Naive thymus-derived CD4-positive, alpha-beta T cell (primary cell): Measurements from ENCODE around the gene NPPA. TPM values are rescaled to one million over a fixed set of nuclear protein-coding genes. Genes with fewer than 3 reads are reported as not detected.

Experiments used
- ATAC-seq: fragments of 150-1000 bp; cut with Tn5 transposase; 2 replicates; pipeline ENCODE4 v1.10.0; 2021; ENCODE audit warnings: mild to moderate bottlenecking, moderate library complexity
- CTCF ChIA-PET: fragments of 350-600 bp; sonication (Branson Sonifier 250); formaldehyde crosslinking; loops from one replicate; lab custom pipeline; 2021; ENCODE audit warnings: antibody characterized with exemption; lab: Charles Lee
- POLR2A ChIA-PET: fragments of 350-600 bp; sonication (Branson Sonifier 250); formaldehyde crosslinking; loops from one replicate; lab custom pipeline; 2021; ENCODE audit warnings: antibody characterized with exemption, inconsistent platforms; lab: Charles Lee
- DNase-seq, 9 donors: peaks; one replicate each; pipeline versions ENCODE4 v3.0.0 to v3.0.0-alpha.2; 2020 to 2022; ENCODE audit warnings: mixed read lengths in 1 of 9
- H3K27ac ChIP-seq: one replicate; pipeline ENCODE4 v1.7.0; 2013; ENCODE audit warnings: mild to moderate bottlenecking, low read depth, low read length, moderate library complexity
- H3K27me3 ChIP-seq, 2 donors: one replicate each; pipeline ENCODE4 v1.7.0; 2013; ENCODE audit warnings: low read length in 2 of 2, mild to moderate bottlenecking in 2 of 2, moderate library complexity in 2 of 2; ENCODE audit not compliant: control insufficient read depth in 2 of 2, insufficient read depth in 2 of 2
- H3K36me3 ChIP-seq, 3 experiments: 1 replicate in 2 of 3; 2 replicates in 1 of 3; pipeline ENCODE4 v1.7.0; 2013; ENCODE audit warnings: low read length in 3 of 3, mild to moderate bottlenecking in 3 of 3, moderate library complexity in 1 of 3; ENCODE audit not compliant: insufficient read depth in 3 of 3, control insufficient read depth in 2 of 3
- H3K4me1 ChIP-seq, 2 donors: one replicate each; pipeline ENCODE4 v1.7.0; 2013; ENCODE audit warnings: low read length in 2 of 2, mild to moderate bottlenecking in 2 of 2, moderate library complexity in 1 of 2; ENCODE audit not compliant: control insufficient read depth in 2 of 2, insufficient read depth in 2 of 2
- H3K4me3 ChIP-seq: 2 replicates; pipeline ENCODE4 v1.7.0; 2013; ENCODE audit warnings: mild to moderate bottlenecking, low read length
- H3K9me3 ChIP-seq, 3 experiments: 1 replicate in 2 of 3; 2 replicates in 1 of 3; pipeline ENCODE4 v1.7.0; 2013; ENCODE audit warnings: low read length in 3 of 3; ENCODE audit not compliant: control insufficient read depth in 2 of 3
- H3K27ac Mint-ChIP-seq, 9 donors: one replicate each; pipeline ENCODE4 v1.8.0; 2020 to 2022; ENCODE audit warnings: mixed read lengths in 9 of 9, mild to moderate bottlenecking in 8 of 9, moderate library complexity in 5 of 9, inconsistent platforms in 2 of 9
- H3K27me3 Mint-ChIP-seq, 5 donors: one replicate each; pipeline ENCODE4 v1.8.0; 2021 to 2022; ENCODE audit warnings: mixed read lengths in 5 of 5, mild to moderate bottlenecking in 1 of 5
- H3K36me3 Mint-ChIP-seq, 5 donors: one replicate each; pipeline ENCODE4 v1.8.0; 2020 to 2022; ENCODE audit warnings: mixed read lengths in 5 of 5, mild to moderate bottlenecking in 3 of 5, inconsistent platforms in 1 of 5
- H3K4me1 Mint-ChIP-seq, 7 donors: one replicate each; pipeline ENCODE4 v1.8.0; 2020 to 2022; ENCODE audit warnings: mixed read lengths in 7 of 7, mild to moderate bottlenecking in 3 of 7, inconsistent platforms in 1 of 7
- H3K4me3 Mint-ChIP-seq, 10 donors: one replicate each; pipeline ENCODE4 v1.8.0; 2020 to 2022; ENCODE audit warnings: mild to moderate bottlenecking in 10 of 10, mixed read lengths in 10 of 10, moderate library complexity in 6 of 10, inconsistent platforms in 2 of 10
- H3K9me3 Mint-ChIP-seq, 11 donors: one replicate each; pipeline ENCODE4 v1.8.0; 2020 to 2022; ENCODE audit warnings: mixed read lengths in 11 of 11, mild to moderate bottlenecking in 4 of 11, inconsistent platforms in 1 of 11, moderate library complexity in 1 of 11
- intact Hi-C, 2 donors: fragments of 100-400 bp; cut with micrococcal nuclease; formaldehyde crosslinking; loops; one replicate each; pipeline ENCODE4 v1.15.1; 2023
- polyA plus RNA-seq, 2 donors: library from polyadenylated mRNA; unstranded; fragments of 300-500 nt; fragmentation: Illumina TruSeq; gene quantifications; one replicate each; pipeline ENCODE4 v1.2.3, GENCODE V29; 2021
- total RNA-seq, 6 experiments: library from RNA in 5 of 6; stranded (reverse) in 5 of 6; gene quantifications; 1 replicate in 5 of 6; 2 replicates in 1 of 6; pipeline ENCODE4 v1.2.3 and lab custom pipeline; 2021 to 2026

Gene NPPA
- total and polyA plus RNA-seq, 7 experiments from 2014 or later = not detected

GRCh38 chr1:11880181-11880575 is 32.6 kb upstream of the NPPA start:
- POLR2A ChIA-PET = interaction anchor here (0.5 kb wide), 1 partner anchor 30 kb away, joined by 4 read pairs; no protein-coding TSS in a partner anchor
- Mint-ChIP-seq H3K27me3 (peaks cover 2 to 26% (median 14%) of the 10 kb centered on the region in 5 donors), H3K9me3 (peaks cover 0 to 2% (median 0%) of the 10 kb centered on the region in 11 donors), H3K4me3 (no peak overlapping the region), H3K4me1 (peaks cover 0 to 3% (median 0%) of the 10 kb centered on the region in 7 donors), H3K36me3 (no peaks in the 10 kb centered on the region), H3K27ac (no peak overlapping the region)
- DNase-seq = no peak
- Histone ChIP-seq H3K4me3 (no peak overlapping the region), H3K36me3 (no peaks in the 10 kb centered on the region), H3K4me1 (no peaks in the 10 kb centered on the region), H3K27ac (no peak overlapping the region), H3K9me3 (no peaks in the 10 kb centered on the region), H3K27me3 (no peaks in the 10 kb centered on the region)
- CTCF ChIA-PET = no interaction called here
- no peak for ATAC-seq
- intact Hi-C loops = no loop called here

- Mint-ChIP-seq H3K4me3 (no peak overlapping the region), H3K27me3 (peaks cover 2 to 28% (median 14%) of the 10 kb centered on the region in 5 donors), H3K4me1 (peaks cover 0 to 3% (median 0%) of the 10 kb centered on the region in 7 donors), H3K36me3 (no peaks in the 10 kb centered on the region), H3K27ac (no peak overlapping the region), H3K9me3 (peaks cover 0 to 2% (median 0%) of the 10 kb centered on the region in 11 donors)
- no peaks in the 10 kb centered on the region for H3K27me3 ChIP-seq
- no peak overlapping the region for H3K4me3 ChIP-seq
- intact Hi-C loops = no loop called here
- CTCF ChIA-PET = no interaction called here
- no peaks in the 10 kb centered on the region for H3K4me1 ChIP-seq
- no peak overlapping the region for H3K27ac ChIP-seq
- no peak for DNase-seq
- H3K9me3 ChIP-seq = no peaks in the 10 kb centered on the region
- POLR2A ChIA-PET = interaction anchor here (0.5 kb wide), 1 partner anchor 30 kb away, joined by 4 read pairs; no protein-coding TSS in a partner anchor
- no peak for ATAC-seq
- no peaks in the 10 kb centered on the region for H3K36me3 ChIP-seq
Observed at GRCh38 chr1:11879311-11880180, 32.0 kb upstream of the NPPA start.

- H3K4me3 ChIP-seq = no peak overlapping the region
- POLR2A ChIA-PET = no interaction called here
Observed at GRCh38 chr1:11878891-11879190, 31.3 kb upstream of the NPPA start.

GRCh38 chr1:11878081-11878890 is 30.7 kb upstream of the NPPA start:
- Mint-ChIP-seq H3K9me3 (peaks cover 0 to 2% (median 0%) of the 10 kb centered on the region in 11 donors), H3K4me1 (peaks cover 0 to 5% (median 0%) of the 10 kb centered on the region in 7 donors), H3K27ac (no peak overlapping the region), H3K4me3 (no peak overlapping the region), H3K27me3 (peaks cover 2 to 34% (median 15%) of the 10 kb centered on the region in 5 donors), H3K36me3 (no peaks in the 10 kb centered on the region)
- Histone ChIP-seq H3K27ac (no peak overlapping the region), H3K9me3 (no peaks in the 10 kb centered on the region), H3K36me3 (no peaks in the 10 kb centered on the region), H3K4me3 (no peak overlapping the region), H3K27me3 (no peaks in the 10 kb centered on the region), H3K4me1 (no peaks in the 10 kb centered on the region)
- POLR2A ChIA-PET = no interaction called here
- intact Hi-C loops = no loop called here
- ATAC-seq (no peak), DNase-seq (no peak)
- CTCF ChIA-PET = no interaction called here

More at GRCh38 chr1:11878891-11879190, 31.3 kb upstream of the NPPA start:
- Mint-ChIP-seq H3K4me3 (no peak overlapping the region), H3K4me1 (peaks cover 0 to 5% (median 0%) of the 10 kb centered on the region in 7 donors), H3K27ac (no peak overlapping the region), H3K27me3 (peaks cover 2 to 34% (median 14%) of the 10 kb centered on the region in 5 donors), H3K9me3 (peaks cover 0 to 2% (median 0%) of the 10 kb centered on the region in 11 donors), H3K36me3 (no peaks in the 10 kb centered on the region)
- Histone ChIP-seq H3K27me3 (no peaks in the 10 kb centered on the region), H3K27ac (no peak overlapping the region), H3K4me1 (no peaks in the 10 kb centered on the region), H3K9me3 (no peaks in the 10 kb centered on the region), H3K36me3 (no peaks in the 10 kb centered on the region)
- no peak for ATAC-seq
- DNase-seq = no peak
- CTCF ChIA-PET = no interaction called here
- intact Hi-C loops = no loop called here

GRCh38 chr1:11877074-11877473 is 29.5 kb upstream of the NPPA start:
- no peaks in the 10 kb centered on the region for H3K9me3 ChIP-seq
- CTCF ChIA-PET = no interaction called here
- Mint-ChIP-seq H3K4me3 (no peak overlapping the region), H3K27ac (no peak overlapping the region), H3K9me3 (peaks cover 0 to 2% (median 0%) of the 10 kb centered on the region in 11 donors), H3K4me1 (peaks cover 0 to 1% (median 0%) of the 10 kb centered on the region in 7 donors), H3K36me3 (no peaks in the 10 kb centered on the region), H3K27me3 (peaks cover 7 to 26% (median 15%) of the 10 kb centered on the region in 5 donors)
- H3K36me3 ChIP-seq = no peaks in the 10 kb centered on the region
- no peaks in the 10 kb centered on the region for H3K27me3 ChIP-seq
- intact Hi-C loops = no loop called here
- no peak overlapping the region for H3K4me3 ChIP-seq
- H3K27ac ChIP-seq = no peak overlapping the region
- no peak for ATAC-seq
- no peaks in the 10 kb centered on the region for H3K4me1 ChIP-seq
- POLR2A ChIA-PET = no interaction called here
- DNase-seq = no peak

GRCh38 chr1:11875094-11875493 is 27.5 kb upstream of the NPPA start:
- no peaks in the 10 kb centered on the region for H3K9me3 ChIP-seq
- POLR2A ChIA-PET = no interaction called here
- no peaks in the 10 kb centered on the region for H3K9me3 Mint-ChIP-seq
- no peak overlapping the region for H3K4me3 Mint-ChIP-seq
- no peak overlapping the region for H3K4me3 ChIP-seq
- no peaks in the 10 kb centered on the region for H3K36me3 Mint-ChIP-seq
- H3K27me3 Mint-ChIP-seq = peaks cover 5 to 28% (median 14%) of the 10 kb centered on the region in 5 donors
- no peak overlapping the region for H3K27ac Mint-ChIP-seq
- no peak for DNase-seq
- intact Hi-C loops = no loop called here
- peaks cover 0 to 1% (median 0%) of the 10 kb centered on the region in 7 donors for H3K4me1 Mint-ChIP-seq
- no peak overlapping the region for H3K27ac ChIP-seq
- ATAC-seq = no peak
- CTCF ChIA-PET = no interaction called here
- H3K4me1 ChIP-seq = no peaks in the 10 kb centered on the region
- no peaks in the 10 kb centered on the region for H3K36me3 ChIP-seq
- no peaks in the 10 kb centered on the region for H3K27me3 ChIP-seq
